Esophagus muscularis mucosa (tissue), 4 donors: ENCODE results near the gene TMCC3. TPM values are rescaled to one million over a fixed set of nuclear protein-coding genes. Genes with fewer than 3 reads are reported as not detected.

Experiments
- DNase-seq: peaks from one replicate; pipeline ENCODE4 v3.0.0-alpha.2; 2017; ENCODE audit errors: extremely low spot score
- H3K27ac ChIP-seq, 4 donors: fragments of 200-600 bp; sonication (generic); replicated peaks in 1 of 4; 1 replicate in 3 of 4; 2 replicates in 1 of 4; pipeline ENCODE4 v1.5.1; 2016 to 2019; ENCODE audit warnings: mild to moderate bottlenecking in 1 of 4
- H3K27me3 ChIP-seq, 4 donors: fragments of 200-600 bp; sonication (generic); one replicate each; pipeline versions ENCODE4 v1.5.1 to v1.6.0; 2016 to 2019
- H3K36me3 ChIP-seq, 4 donors: fragments of 200-600 bp; sonication (generic); one replicate each; pipeline ENCODE4 v1.5.1; 2016 to 2019
- H3K4me1 ChIP-seq, 4 donors: fragments of 200-600 bp; sonication (generic); one replicate each; pipeline ENCODE4 v1.5.1; 2016 to 2019
- H3K4me3 ChIP-seq, 4 donors: fragments of 200-600 bp; sonication (generic); 1 replicate in 2 of 4; 2 replicates in 2 of 4; pipeline ENCODE4 v1.5.1; 2016 to 2019; ENCODE audit warnings: mild to moderate bottlenecking in 4 of 4, moderate library complexity in 1 of 4
- H3K9me3 ChIP-seq, 4 donors: fragments of 200-600 bp; sonication (generic); 1 replicate in 3 of 4; 2 replicates in 1 of 4; pipeline ENCODE4 v1.5.1; 2016 to 2019
- CTCF ChIP-seq, 3 experiments: fragments of 200-600 bp in 2 of 3; fragments of 450-650 bp in 1 of 3; sonication (generic) in 2 of 3; IDR thresholded peaks; one replicate each; pipeline ENCODE4 v1.5.1; 2017 to 2019; ENCODE audit warnings: antibody characterized with exemption in 3 of 3, mild to moderate bottlenecking in 2 of 3, moderate library complexity in 1 of 3
- EP300 ChIP-seq: sonication (generic); formaldehyde crosslinking; IDR thresholded peaks from one replicate; pipeline ENCODE4 v1.6.1; 2017; ENCODE audit warnings: antibody characterized with exemption
- POLR2A ChIP-seq: fragments of 450-650 bp; IDR thresholded peaks from one replicate; pipeline ENCODE4 v1.6.1; 2017; ENCODE audit warnings: antibody characterized with exemption, moderate library complexity, mild to moderate bottlenecking, low read depth
- POLR2AphosphoS5 ChIP-seq, 2 donors: sonication (generic); formaldehyde crosslinking; IDR thresholded peaks; one replicate each; pipeline ENCODE4 v1.6.1; 2017; ENCODE audit warnings: antibody characterized with exemption in 2 of 2
- WGBS: methylation state at CpG from one replicate; pipeline ENCODE4 v1.1.5; 2018; 5-methylcytosine and 5-hydroxymethylcytosine counted together
- intact Hi-C: fragments of 100-400 bp; cut with DNase I; formaldehyde crosslinking; loops from one replicate; pipeline ENCODE4 v1.15.1; 2023
- total RNA-seq, 4 donors: library from RNA; depleted of rRNA; stranded (reverse); fragments of >200 nt; gene quantifications; one replicate each; pipeline versions ENCODE4 v1.1.0 to v1.2.1, GENCODE V29; 2016

Gene TMCC3
- total RNA-seq, 4 donors from 2014 or later = 17.0 to 30.5 (median 19.5) TPM

DNA sequence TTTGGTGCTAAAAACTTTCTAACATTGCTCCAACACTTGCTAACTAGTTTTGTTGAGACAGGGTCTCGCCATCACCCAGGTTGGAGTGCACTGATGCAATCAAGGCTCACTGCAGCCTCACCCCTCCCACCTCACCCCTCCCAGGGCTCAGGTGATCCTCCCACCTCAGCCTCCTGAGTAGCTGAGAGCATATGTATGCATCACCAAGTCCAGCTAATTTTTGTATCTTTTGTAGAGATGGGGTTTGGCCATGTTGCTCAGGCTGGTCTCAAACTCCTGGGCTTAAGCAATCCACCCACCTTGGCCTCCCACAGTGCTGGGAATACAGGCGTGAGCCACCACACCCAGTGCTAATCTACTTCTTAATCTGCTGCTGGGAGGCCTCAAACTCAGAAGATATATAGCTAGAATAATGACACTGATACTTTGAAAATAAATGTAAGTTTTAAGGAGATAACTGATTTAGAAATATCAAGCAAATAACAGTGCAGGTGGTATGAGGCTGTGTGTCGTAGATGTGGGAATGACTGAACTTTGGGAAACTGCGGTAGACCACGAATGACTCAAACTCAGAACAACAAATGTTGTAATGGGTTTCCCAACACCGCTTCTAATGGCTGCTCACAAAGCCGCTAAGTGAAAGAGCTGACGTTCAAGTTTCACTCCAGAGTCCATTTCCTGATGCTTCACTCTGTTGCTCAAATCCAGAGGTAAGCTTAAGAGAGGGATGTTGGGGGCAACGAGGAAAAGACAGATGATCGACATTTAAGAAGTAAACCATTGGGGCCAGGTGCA, 10.0 kb downstream of the TMCC3 start:
- Histone ChIP-seq H3K4me1 (peaks cover 0 to 20% (median 5%) of the 10 kb centered on the region in 4 donors), H3K27me3 (no peaks in the 10 kb centered on the region), H3K36me3 (peaks cover 0 to 8% (median 0%) of the 10 kb centered on the region in 4 donors), H3K27ac (no peak overlapping the region), H3K4me3 (no peak overlapping the region), H3K9me3 (no peaks in the 10 kb centered on the region)
- 85% methylated on average over 10 of the region's 10 CpGs for WGBS
- intact Hi-C loops = no loop called here
- peak in 1 of 2 donors; percentile 14 for TF ChIP-seq POLR2AphosphoS5 (IDR thresholded peaks at IDR 0.05)
- TF ChIP-seq POLR2A = no peak
- DNase-seq = no peak

- H3K9me3 ChIP-seq = no peaks in the 10 kb centered on the region
- no peaks in the 10 kb centered on the region for H3K27me3 ChIP-seq
- peaks cover 0 to 4% (median 0%) of the 10 kb centered on the region in 4 donors for H3K36me3 ChIP-seq
- peaks cover 0 to 25% (median 0%) of the 10 kb centered on the region in 4 donors for H3K4me1 ChIP-seq
- no peak overlapping the region for H3K27ac ChIP-seq
- no peak overlapping the region for H3K4me3 ChIP-seq
- intact Hi-C loops = no loop called here
- TF ChIP-seq CTCF (IDR thresholded peaks at IDR 0.05) (no peak), POLR2AphosphoS5 (IDR thresholded peaks at IDR 0.05) (no peak), EP300 (no peak), POLR2A (no peak)
- WGBS = 88% methylated on average over 1 of the region's 1 CpG
- no peak for DNase-seq
These were observed 11.8 kb downstream of the TMCC3 start for GRCh38 chr12:94638521-94638920.

DNA sequence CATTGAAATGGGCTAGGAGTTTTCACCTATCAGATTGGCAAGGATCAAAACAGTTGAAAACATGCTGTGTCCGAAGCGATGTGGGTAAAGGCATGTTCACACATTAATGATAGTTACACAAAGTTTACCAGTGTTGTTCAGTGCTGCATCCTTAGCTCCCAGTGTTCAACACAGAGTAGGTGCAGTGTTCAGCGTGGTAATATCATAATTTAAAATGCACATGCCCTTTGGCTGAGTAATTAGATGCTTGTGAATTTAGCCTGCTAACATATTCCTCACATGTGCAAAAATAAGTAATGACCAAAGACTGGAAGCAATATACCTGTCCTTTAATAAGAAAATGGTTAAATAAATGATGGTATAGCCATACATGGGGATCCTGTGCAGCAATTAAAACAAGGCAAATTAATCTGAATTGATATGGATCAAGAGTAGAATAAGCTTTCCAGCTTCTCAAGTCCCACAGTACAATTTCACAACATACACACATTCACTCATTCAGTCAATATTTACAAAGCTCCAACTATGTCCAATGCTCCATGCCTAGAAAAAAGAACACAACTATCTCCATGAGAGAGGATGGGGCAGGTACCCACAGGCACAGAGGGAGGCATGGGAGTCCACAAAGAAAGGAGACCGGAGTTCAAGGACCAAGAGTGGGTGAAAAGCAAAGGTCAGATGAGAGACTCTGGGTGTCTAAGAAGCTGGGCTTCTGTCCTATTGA, 12.8 kb downstream of the TMCC3 start:
- WGBS = 95% methylated on average over 4 of the region's 4 CpGs
- Histone ChIP-seq H3K9me3 (no peaks in the 10 kb centered on the region), H3K27ac (no peak overlapping the region), H3K4me1 (peaks cover 0 to 25% (median 0%) of the 10 kb centered on the region in 4 donors), H3K27me3 (no peaks in the 10 kb centered on the region), H3K4me3 (no peak overlapping the region), H3K36me3 (no peaks in the 10 kb centered on the region)
- no peak for DNase-seq
- TF ChIP-seq POLR2AphosphoS5 (IDR thresholded peaks at IDR 0.05) = no peak
- no peak for TF ChIP-seq CTCF (IDR thresholded peaks at IDR 0.05)
- no peak for TF ChIP-seq POLR2A
- TF ChIP-seq EP300 = no peak
- intact Hi-C loops = no loop called here

DNA sequence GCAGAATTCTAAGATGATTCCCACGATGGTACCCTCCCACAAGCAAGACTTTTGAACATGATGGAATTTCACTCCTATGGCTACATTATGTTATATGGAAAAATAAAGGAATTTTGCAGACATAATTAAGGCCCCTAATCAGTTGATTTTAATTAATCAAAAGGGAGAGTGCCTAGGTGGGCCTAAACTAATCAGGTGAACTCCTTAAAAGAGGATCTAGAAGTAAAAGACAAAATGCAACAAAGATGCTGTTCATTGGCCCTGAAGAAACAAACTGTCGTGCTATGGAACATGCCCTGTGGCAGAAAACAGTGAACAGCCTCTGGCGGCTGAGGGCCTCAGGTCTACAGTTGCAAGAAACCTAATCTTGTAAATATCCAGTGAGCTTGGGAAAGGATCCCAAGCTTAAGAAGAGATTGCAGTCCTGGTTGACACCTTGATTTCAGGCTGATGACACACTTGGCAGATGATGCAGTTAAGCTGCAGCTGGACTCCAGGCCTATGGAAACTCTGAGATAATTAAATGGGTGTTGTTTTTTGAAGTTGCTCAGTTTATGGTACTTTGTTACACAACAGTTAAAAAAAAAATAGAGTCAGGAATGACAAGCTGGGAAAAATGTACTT, 13.8 kb downstream of the TMCC3 start:
- no peak overlapping the region for H3K27ac ChIP-seq
- DNase-seq = no peak
- H3K9me3 ChIP-seq = no peaks in the 10 kb centered on the region
- 84% methylated on average over 3 of the region's 3 CpGs for WGBS
- no peak for TF ChIP-seq POLR2A
- TF ChIP-seq CTCF (IDR thresholded peaks at IDR 0.05) = no peak
- TF ChIP-seq POLR2AphosphoS5 (IDR thresholded peaks at IDR 0.05) = no peak
- TF ChIP-seq EP300 = no peak
- H3K4me1 ChIP-seq = peaks cover 0 to 25% (median 0%) of the 10 kb centered on the region in 4 donors
- H3K4me3 ChIP-seq = no peak overlapping the region
- intact Hi-C loops = no loop called here
- no peaks in the 10 kb centered on the region for H3K27me3 ChIP-seq
- no peaks in the 10 kb centered on the region for H3K36me3 ChIP-seq

DNA sequence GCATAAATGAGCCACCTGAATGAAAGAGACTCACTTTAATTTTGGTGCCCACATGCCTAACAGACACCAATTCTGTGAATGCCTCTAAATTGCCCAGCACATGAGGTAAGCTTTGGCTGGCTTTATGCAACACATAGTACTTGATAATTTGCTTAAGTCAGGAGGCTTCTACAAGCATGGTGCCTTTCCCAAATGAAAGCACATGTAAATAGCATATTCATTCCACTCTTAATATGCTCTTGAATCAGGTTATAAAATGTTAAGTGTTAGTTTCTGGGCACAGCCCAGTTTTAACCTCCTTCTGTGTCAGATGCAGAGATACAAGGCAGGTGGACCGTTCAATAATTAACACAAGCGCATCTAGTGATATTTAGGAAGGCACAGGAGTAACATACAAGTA, 15.6 kb downstream of the TMCC3 start:
- intact Hi-C loops = no loop called here
- TF ChIP-seq POLR2AphosphoS5 (IDR thresholded peaks at IDR 0.05) (no peak), EP300 (no peak), CTCF (IDR thresholded peaks at IDR 0.05) (no peak), POLR2A (no peak)
- no peaks in the 10 kb centered on the region for H3K27me3 ChIP-seq
- peaks cover 0 to 25% (median 0%) of the 10 kb centered on the region in 4 donors for H3K4me1 ChIP-seq
- H3K4me3 ChIP-seq = no peak overlapping the region
- no peaks in the 10 kb centered on the region for H3K36me3 ChIP-seq
- no peak overlapping the region for H3K27ac ChIP-seq
- WGBS = 95% methylated on average over 2 of the region's 2 CpGs
- H3K9me3 ChIP-seq = no peaks in the 10 kb centered on the region
- DNase-seq = no peak
